HG03039 (cell line): Measurements from ENCODE around the gene OR4C6.
A peak's percentile ranks its signal among the peaks of the same experiment; 100 is the strongest.

Source experiments
- ATAC-seq: cut with Tn5 transposase; IDR thresholded peaks from one replicate; pipeline ENCODE4 v1.9.1; 2021; ENCODE audit warnings: mild to moderate bottlenecking, moderate library complexity; ENCODE audit not compliant: unreplicated experiment

Gene OR4C6

DNA sequence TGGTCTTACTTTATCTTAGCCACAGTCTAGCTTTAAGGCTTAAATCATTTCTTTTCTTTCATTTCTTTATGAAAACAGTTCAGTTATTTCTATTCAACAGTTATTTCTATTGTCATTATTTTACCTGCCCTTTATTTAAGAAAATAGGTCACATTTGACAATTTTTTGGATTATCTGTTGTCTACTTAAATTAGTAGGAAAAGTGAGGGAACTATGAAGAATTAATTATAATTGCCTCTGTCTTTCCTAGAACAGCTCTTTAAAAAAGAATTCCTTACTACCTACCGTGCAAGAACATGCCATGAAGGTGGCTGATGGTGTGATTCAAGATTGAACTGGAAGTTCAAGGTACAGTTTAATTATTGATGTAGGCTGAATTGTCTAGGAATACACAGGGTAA lies at the start of gene OR4C6:
Gene OR4C6, plus strand, starts transcription at position 301 of the 400 bp plus-strand sequence. CDS start 2,966 bp downstream, outside the sequence.
- ATAC-seq: no peak

DNA sequence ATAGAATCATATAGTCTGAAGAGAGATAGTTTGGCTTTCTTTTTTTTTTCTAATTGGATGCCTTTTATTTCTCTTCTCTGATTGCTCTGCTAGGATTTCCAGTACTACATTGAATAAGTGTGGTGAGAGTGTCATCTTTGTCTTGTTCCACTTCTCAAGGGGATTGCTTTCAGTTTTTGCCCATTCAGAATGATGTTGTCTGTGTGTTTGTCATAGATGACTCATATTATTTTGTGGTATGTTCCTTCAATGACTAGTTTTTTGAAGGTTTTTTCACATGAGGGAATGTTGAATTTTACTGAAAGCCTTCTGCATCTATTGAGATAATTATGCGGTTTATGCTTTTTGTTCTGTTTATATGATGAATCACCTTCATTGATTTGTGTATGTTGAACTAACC lies 37.5 kb upstream of the OR4C6 start:
- ATAC-seq: no peak

DNA sequence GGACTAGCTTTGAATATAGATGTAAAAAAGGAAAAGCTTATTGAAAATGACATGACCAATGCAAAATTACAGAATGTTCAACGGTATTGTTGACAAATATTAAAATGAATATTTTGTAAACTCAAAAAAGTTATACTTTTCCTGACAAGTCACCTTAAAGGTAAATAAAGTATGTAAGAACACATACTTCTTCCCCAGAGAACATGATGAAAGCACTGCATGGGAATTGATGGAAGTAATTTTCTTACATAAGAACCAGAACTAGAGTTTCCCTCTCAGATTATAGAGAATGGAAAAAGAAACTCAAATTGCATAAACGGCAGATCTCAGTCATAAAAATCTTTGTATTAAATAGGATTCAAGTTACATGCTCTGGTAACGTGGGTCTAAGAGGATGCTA lies 27.2 kb upstream of the OR4C6 start, which contains the start of gene OR4P4:
Gene OR4P4, plus strand, starts transcription at position 301 of the 400 bp plus-strand sequence.
- ATAC-seq: no peak

DNA sequence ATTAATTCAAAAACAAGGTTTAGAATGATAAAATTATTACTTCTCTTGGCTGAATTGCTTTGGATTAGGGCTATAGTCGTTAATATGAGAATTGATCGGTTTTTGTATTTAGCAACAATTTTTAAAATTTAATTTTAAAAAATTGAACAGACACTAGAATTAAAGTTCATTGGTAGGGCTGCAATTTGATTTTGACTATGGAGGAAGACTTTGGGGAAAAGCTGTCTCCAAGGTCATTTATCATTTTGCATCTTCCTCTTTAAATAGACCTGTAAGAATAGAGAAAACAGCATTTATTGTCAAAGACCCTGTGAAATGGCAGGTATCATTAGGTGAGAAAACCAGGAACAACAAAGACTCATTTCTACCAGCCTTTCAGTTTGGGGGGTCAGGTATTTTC lies 14.0 kb upstream of the OR4C6 start, which contains the start of gene OR4S2:
Gene OR4S2, plus strand, starts transcription at position 301 of the 400 bp plus-strand sequence. CDS start 2,577 bp downstream, outside the sequence.
- ATAC-seq: no peak

DNA sequence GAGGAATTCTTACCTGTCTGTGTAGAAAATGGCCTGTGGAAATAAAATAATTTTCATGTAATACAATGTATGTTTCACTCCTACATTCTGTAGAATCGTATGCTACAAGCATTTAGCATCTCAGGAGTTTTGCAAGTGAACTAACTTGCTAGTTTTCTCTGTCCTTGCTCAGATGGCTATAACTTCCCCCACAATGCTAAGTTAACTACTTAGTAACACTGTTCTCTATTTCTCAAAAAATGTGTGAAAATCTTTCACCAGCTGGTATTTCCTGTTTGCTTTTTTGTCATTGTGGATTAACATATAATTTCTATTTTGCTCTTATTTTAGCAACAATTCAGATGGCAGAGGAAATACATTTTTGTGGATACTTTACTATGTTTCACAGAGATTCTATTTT lies 9.4 kb upstream of the OR4C6 start:
- ATAC-seq: no peak

DNA sequence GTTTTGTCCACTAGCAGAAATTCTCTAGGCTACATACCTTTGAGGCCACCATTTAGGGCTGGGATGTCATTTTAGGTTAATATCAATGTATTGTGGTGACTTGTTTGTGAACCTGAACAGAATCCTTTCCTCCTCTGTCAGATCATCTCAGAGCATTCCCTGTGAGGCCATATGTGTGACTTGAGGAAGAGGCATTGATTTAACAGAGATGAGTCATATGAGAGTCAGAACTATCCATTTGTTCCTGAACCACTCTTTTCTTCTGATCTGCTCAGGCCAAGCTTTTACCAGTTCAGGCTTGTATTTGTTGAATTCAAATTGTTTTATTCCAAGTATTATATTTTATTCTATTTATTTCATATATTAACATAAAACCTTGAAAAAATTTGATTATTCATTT lies 6.9 kb upstream of the OR4C6 start:
- no peak for ATAC-seq

DNA sequence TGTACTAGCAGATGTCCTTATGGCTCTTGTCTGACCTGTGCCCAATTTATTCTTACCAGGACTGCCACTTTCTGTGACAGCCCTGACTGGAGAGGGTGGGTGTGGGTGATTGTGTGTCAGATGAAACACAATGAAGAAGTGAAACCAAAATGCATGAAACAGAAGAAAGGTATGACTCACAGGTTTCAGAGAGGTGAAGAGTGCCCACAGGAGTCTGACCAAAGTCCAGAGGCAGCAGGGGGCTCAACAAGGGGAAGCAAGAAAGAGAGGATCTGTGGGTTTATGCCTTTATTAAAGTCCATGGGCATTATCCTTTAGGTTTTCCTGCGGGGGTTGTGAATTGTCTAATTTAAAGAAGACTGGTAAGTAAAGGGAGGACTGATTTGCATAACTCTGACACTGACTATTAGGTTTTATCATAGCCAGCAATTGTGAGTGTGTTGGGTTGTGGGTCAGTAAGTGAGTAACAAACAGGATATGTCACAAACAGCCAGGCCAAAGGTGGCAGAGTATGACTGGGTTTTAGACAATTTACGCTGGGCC lies 3.9 kb upstream of the OR4C6 start:
- ATAC-seq: peak; percentile 97

DNA sequence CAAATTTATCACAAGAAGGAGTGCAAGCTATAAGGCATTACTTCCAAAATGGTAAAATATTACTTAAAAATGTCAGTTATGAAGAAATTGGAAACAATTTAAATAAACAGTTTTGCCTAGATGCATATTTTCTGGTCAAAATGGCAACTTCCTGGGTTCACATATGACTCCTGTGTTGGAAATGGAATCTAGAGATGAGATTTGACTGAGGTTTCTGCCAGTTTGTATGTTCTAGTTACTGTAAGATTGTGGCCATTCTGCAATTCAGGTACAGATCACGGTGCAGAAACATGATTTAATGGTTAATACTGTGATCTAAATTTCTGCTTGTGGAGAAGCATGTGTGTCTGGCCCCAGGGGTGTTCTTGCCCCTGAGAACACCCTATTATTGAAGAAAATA lies 3.4 kb upstream of the OR4C6 start:
- peak; percentile 29 for ATAC-seq

DNA sequence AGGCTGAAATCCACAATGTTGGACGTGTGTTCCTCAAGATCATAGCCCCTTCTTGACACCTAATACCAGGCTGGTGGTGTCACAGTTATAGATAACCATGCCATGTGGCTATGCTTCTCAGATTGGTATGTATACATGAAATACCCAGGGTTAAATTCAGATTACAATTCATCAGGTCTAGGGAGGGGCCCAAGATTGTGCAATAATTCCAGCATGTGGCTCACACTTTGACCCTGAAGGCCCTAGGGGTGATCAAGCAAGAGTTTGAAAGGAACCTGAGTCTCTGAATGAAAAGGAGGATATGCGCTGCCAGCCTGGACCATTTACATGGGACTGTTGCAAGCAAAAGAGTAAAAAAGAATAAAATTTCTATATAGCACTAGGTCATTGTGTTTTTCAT lies 7.4 kb downstream of the OR4C6 start:
- no peak for ATAC-seq

DNA sequence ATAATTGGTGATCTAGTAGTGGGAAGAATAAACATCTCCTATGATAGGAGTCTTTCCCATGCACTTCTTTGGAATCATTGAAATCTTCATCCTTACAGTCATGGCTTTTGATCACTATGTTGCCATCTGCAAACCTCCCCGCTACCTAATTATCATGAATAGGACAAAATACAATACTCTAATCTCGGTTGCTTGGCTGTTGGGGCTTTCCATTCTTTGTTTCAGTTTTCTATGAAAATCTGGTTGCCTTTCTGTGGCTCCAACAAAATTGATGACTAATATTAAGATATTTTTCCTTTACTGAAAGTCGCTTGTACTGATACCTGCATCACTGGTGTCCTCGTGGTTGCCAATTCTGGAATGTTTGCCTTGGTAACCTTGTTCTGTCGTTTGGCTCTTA lies 11.9 kb downstream of the OR4C6 start:
- no peak for ATAC-seq

DNA sequence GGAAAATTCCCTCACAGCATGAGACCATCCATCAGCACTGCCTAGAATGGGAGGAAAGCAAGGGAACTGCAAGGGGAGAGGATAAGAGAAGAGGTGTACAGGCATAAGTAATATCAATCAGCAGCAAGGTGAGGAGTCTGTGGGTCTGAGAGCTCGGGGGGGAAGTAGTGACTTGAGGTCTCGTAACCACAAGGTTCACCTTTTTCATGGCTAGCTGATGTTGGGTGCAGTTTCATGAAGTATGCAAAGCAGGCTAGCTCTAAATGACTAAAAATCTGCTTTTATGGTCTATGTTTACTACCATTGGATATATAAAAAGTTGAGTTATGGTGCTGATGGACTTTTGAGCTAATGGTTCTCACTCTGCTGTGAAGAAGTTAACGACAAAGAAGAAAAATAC lies 35.8 kb downstream of the OR4C6 start:
- ATAC-seq: peak; percentile 51

DNA sequence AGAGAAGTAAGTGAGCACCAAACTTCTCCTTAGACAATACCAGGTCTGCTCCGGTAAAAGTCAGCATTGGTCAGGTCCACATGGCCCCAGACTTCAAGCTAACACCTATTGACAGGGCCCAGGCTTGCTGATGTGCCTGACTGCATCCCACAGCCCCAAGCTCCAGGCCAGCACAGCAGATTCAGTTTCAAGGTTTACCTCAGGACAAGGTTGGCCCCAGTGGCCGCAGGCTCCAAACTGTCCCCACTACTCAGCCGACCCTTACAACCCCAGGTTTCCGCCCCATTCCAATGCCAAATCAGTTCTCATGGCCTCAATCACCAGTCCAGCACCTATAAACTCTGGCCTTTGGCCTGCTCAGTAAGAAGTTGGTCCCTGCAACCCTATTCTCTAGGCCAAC lies 39.4 kb downstream of the OR4C6 start:
- no peak for ATAC-seq

DNA sequence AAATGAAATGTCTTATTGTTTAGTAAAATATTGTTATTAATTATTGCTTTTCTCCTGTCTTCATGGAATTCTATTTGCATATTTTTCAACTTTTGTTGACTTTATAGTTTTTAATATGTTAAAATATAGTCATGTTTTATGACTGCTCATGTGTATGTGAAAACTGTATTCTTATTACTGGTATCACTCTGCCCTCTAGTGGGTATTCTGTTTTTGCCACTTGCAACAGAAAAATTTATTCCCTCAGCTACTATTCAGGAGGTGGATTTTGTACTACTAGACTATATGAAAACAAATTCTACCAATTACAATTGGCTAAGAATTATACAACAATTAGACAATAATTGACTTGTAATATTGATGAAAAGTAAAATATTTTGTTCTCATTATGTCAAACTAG lies 45.0 kb downstream of the OR4C6 start:
- no peak for ATAC-seq

DNA sequence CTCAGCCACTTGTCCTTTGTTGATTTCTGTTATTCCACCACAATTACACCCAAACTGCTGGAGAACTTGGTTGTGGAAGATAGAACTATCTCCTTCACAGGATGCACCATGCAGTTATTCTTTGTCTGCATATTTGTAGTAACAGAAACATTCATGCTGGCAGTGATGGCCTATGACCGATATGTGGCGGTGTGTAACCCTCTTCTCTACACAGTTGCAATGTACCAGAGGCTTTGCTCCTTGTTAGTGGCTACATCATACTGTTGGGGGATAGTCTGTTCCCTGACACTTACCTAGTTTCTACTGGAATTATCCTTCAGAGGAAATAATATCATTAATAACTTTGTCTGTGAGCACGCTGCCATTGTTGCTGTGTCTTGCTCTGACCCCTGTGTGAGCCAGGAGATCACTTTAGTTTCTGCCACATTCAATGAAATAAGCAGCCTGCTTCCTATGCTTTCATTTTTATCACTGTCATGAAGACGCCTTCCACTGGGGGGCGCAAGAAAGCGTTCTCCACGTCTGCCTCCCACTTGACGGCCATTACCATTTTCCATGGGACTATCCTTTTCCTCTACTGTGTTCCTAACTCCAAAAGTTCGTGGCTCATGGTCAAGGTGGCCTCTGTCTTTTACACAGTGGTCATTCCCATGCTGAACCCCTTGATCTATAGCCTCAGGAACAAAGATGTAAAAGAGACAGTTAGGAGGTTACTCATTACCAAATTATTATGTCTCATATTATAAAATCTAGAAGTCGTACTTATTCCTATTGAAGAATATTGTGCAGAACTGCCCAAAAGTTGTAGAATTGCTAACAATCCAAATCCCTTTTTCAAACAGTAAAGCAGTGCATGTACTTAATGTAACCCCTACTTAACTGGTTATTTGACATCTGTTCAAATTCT lies 53.2 kb downstream of the OR4C6 start:
- ATAC-seq: no peak
